CD4-positive, alpha-beta T cell treated with Interferon alpha-2 for 1 hour (primary cell): ENCODE results near the gene SBNO2.

Experiments
- DNase-seq, 2 donors: peaks; one replicate each; pipeline ENCODE4 v3.0.0-alpha.2; 2020 to 2022

Gene SBNO2

DNA sequence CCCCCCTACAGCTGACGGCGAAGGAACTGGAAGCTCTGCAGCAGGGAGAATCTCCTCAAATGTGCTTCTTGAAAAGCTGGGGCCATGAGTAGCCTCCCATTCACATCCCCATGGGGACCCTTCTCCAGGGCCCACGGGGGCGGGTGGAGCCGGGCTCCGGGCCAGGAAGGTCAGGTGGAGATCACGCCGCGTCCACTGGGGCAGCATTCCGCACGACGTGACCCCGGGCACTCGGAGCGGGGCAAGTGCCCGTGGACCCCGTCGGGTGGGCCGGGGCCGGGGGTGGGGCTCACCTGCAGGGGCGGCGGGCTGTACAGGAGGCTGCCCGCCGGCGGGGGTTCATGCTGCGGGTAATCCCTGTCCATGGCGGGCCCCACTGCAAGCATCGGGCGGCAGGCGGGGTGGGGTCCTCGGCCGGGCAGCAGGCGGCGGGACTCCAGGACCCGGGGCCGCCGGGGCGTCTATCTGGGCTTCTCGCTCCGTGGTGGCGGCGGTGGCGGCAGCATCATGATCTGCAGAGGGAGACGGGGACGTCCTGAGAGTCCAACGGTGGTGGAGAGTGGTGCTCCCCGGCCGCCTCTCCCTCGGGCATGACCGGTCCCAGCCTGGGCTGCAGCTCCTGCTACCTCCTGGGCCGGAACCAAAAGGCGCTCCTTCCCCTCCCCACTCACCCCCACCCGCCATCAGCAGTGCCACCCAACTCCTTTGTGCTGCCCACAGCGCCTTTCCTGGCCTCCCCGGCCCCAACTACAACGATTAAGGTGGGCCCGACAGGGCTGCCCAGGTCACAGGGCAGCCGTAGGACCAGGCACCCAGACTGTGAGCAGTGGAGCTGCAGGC is 20.0 kb downstream of the SBNO2 start:
- no peak for DNase-seq

DNA sequence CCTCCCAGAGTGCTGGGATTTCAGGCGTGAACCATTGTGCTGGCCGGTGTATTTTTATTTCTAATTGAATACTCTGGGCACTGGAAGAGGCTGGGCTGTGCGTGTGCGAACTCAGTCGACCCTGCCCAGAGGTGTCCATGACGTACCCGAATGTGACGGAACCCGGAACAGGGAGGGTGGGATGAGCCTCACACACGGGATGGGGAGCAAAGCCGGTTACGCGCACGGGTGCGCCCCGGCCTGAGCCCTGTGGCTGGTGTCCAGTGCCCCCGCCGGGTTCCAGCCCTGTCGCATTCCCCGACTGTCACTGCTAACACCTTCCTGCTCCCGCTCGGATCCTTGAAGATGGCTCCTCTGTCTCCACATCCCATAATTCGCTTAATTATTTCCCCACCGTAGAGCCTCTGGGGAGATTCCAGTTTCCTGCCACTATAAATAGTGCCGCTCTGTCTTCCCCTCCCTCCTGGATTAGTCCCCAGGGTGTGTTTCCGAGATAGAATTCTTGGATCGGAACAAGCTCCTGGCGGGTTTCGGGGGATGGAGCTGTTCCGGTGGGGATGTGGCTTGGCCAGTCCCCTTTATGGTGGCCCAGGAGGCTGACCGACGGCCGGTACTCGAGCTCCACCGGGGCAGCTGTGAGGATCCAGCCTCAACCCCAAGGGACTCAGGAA is 22.0 kb downstream of the SBNO2 start:
- DNase-seq = no peak

DNA sequence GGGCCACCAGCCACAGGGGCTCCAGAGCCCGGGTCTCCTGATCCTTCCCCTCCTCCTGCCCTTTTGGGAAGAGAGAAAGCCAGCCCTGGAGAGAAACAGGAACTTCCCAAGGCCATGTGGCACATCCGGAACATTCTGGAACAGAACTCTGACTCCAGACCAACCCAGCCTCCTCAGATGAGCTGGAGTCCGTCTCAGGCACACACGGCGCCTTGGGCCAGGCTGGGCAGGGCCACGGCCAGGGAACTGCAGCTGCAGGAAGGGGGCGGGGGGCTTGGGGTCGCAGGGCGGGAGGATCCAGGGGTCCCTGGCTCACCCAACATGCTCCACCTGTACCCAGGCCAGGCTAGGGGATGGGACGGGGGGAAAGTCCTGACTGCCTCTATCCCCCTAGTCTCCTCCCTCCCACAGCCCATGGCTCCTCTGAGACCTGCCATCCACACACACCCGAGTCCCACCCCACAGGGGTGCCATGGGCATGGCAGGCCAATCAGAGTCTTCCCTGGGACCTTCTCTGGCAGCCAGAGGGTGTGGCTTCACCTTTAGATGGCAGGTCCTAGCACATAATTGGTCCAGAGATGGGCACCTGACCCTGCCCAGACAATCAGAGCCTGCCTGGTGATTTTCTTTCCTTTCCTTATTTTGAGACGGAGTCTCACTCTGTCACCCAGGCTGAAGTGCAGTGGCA is 22.9 kb downstream of the SBNO2 start:
- no peak for DNase-seq

DNA sequence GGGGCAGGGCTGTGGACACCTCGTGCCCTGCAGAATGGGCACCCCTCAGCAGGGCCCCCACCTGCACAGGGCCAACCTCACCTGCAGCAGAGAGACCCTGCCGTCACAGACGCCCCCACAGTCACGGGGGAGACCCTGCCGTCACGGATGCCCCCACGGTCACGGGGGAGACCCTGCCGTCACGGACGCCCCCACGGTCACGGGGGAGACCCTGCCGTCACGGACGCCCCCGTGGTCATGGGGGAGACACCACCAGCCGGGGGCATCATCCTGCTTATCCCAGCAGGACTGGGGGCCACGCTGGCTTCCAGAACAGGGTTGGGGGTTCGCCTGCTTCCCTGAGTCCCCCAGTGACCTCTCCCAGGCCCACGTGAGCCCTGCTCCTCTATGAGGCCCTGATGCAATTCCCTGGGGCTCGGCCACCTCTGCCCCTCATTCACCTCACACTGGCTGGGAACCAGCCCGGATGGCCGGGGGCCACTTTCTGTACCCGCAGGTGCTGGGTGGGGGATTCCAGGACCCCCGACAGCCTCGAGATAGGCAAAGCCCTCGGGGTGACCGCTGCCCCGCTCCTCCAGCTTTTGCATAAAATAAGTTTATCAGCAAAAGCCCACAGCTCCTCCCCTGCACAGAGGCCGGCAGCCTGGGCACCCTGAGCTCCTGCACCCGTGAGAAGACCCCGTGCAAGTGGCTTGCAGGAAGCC is 23.6 kb downstream of the SBNO2 start:
- no peak for DNase-seq

DNA sequence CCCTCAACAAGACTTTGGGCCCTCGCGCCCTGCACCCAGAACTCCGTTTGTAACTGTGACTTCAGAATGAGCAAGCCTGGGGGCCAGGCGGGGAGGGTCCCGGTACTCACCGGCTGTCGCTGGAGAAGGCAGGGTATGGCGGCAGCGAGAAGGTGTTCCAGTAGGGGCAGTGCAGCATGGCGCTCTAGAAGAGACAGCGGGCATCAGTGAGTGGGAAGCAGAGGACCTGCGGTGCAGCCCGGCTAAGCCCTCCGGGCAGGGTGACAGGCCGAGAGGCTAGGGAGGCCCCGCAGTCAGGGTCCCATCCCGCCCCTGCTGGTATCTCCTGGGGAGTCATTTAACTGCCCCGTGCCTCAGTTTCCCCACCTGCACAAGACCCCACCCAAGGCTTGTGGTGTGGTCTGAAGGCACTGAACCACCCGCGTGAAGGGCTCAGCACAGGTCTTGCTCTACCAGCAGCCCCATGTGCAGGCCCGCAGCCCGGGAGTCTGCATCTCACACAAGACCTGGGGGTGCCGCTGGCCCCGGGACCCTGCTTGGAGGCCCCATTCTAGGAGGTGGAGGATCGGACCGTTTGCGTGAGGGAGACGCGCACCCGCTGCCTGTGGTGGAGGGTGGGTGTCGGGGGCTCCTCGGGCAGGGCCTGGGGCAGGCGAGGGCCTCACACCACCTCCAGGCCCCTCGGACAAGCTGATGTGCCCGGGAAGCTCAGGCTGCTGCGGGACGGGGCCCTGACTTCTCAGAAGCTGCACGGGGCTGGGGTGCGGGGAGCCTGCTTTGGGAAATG is 24.6 kb downstream of the SBNO2 start:
- no peak for DNase-seq

DNA sequence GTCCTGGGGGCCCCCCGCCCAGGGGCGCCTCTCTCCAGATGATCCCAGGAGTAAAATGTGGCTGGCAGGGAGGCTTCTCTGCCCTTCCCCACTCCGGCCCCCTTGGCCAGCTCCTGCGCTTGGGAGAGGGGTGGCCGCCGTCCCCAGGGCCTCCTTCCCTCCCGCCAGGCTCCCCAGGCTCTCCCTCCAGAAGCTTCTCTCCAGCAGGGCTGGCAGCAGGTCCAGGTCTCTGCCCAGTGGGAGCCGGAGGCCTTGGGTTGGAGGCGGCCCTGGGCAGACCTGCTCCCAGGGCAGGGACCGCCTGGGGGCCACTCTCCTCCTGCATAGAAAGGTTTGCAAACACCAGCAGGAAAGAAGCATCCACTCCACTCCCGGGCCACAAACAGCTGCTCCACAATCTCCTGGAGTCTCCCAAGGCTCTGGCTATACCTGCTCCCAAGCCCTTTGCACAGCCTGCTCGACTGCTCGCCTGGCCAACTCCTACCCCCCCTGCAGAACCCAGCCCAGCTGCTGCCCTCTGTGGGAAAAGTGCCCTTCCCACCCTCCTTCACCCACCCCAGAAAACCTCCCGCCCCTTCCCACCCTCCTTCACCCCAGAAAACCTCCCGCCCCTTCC is 26.0 kb downstream of the SBNO2 start:
- DNase-seq = no peak

DNA sequence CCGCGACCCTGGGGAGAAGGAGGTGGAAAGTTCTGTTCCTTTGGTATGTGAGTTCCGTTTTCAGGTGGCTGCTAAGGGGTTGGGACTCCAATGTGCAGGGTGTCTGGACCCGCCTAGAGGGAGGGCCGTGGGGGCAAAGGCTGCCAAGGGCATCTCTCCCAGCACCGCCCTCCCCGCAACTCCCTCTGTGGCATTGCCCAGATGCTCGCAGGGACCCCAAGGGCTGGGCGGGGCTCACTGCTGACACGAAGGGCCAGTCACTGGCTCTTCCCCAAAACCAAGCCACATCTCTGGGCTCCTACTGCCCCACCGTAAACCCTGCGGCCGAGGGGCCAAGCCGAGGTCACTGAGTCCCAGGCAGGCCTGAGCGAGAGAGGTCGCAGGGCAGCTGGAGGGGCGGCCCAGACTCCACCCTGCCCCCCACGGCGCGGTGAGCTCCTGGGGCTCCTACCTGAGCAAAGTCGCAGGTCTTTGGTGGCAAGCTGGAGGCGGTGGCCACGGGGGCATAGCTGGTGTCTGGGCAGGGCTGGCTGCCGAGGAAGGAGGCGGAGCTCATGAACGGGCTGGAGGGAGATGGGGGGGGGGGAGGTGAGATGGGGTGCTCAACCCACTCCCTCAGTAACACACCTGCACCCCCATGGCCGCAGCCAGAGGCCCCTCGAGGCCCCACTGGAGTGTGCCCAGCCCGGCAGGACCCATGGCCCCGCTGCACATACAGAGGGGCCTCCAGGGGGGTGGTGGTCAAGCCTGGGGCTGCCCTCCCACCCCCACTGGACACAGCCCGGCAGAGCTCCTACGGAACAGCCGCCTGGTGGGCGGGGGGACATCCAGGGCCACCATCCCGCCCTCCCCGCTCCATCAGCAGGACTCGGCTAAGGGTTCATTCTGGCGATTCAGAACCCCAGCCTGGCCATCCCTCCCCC is 26.9 kb downstream of the SBNO2 start:
- DNase-seq = no peak

DNA sequence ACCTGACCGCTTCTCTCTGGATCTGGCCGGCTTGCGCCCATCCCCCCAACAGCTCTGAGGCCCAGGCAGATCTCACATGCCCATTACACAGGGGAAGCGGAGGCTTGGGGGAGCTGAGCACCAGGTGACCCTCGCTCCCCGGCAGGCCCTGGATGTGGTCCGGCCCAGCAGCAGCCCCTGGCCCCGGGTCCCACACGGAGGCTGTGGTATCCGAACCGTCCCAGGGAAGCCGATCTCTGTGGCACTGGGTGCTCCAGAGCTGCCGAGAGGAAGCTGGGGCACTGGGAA is 27.7 kb downstream of the SBNO2 start:
- no peak for DNase-seq

DNA sequence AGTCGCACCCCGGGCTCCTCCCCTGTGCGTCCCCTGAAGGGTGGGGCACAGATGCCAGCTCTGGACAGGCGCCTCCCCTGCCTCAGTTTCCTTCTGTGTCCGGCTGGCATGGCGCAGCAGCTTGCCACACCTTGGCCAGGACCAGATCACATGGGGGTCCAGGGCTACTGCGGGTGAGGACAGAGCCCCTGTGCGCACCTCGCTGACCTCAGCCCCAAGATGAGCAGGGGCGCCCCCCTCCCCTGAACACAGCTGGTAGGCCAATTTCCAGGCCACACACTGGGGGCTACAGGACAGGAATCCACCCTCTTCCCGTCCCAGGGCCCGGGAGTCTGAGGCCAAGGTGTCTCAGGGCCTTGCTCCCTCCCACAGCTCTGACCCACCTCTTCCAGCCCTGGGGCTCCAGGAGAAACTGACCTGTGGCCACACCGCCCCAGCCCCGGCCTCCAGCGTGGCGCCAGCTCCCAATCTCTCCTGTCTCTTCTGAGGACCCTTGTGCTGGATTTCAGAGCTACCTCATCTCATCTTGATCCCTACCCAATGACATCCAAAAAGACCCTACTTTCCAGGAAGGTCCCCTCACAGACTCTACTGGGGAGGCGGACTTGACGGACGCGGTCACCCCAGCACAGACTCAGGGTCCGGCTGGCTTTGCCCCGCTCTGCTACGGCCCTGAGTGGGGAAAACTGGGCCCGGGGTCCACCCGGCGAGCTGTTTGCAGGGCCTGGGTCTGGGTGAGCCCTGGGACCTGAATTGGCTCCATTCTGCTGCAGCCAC is 28.2 kb downstream of the SBNO2 start:
- no peak for DNase-seq

DNA sequence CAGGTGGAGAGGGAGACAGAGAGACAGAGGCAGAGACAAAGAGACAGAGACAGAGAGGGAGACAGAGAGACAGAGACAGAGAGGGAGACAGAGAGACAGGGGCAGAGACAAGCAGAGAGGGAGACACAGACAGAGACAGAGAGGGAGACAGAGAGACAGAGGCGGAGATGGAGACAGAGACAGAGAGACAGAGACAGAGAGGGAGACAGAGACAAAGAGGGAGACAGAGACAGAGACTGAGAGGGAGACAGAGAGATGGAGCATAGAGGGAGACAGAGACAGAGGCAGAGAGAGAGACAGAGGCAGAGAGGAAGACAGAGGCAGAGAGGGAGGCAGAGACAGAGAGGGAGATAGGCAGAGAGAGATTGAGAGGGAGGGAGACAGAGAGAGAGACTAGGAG is 29.3 kb downstream of the SBNO2 start:
- DNase-seq = no peak

DNA sequence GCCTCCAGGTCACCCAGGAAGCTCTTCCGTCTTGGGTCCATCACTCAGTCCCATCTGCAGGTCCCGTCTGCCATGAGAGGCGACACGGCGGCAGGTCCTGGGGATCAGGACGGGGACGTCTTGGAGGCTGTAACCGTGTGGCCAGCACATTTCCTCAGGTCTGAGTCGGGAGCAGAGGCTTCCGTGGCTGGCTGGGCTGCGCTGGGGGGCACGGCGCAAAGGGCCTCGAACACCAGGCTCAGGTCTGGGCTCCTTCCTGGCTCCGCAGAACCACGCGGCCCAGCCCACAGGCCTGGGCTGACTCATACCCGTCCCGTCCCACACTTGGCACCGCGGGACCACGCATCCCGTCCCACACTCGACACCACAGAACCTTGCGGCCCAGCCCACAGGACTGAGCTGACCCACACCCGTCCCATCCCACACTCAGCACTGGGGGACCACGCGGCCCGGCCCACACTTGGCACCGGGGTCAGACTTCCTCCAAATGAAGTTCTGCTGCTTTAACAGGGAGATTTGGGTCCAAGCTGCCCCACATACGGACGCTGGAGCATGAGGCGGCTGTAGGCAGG is 30.2 kb downstream of the SBNO2 start:
- no peak for DNase-seq

DNA sequence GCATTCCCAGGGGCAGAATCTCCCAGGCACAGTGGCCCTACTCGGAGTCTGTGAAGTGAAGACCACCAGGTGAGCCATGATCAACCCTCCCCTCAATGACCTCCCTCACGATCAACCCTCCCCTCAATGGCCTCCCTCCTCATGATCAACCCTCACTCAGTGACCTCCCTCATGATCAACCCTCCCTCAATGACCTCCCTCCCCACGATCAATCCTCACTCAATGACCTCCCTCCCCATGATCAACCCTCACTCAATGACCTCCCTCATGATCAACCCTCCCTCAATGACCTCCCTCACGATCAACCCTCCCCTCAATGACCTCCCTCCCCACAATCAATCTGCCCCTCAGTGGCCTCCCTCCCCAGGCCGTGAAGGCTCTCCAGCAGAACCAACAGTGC is 32.1 kb downstream of the SBNO2 start:
- no peak for DNase-seq

DNA sequence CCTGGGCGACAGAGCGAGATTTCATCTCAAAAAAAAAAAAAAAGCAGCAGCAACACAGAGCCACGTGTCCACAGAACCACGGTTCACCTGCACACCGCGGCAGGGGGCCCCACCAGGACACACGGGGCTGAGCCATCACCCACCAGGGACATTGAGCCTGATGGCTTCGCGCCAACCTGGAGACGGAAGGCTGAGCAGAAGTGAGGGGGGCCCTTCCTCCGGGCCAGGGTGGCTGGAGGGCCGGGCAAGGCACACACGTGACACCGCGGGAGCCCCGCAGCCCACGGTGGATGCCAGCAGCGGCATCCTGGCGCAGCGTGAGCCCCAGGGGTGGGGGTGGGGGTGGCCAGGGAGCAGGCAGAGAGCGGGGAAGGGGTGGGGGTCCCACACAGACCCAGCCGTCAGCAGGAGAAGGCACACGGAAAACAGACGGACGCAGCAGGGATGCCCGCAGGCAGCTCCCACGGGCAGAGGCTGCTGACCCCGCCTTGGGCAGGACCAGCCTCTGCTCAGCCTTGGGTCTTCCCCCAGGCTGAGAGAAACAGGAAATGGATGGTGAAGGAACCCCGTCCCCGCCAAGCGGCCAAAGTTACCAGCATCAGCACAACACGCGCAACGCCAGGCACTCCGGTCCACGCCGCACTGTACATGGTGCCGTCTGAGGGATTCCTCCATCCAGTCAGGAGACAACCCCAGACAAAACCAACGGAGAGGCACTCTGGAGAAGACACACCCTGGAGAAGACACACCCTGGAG is 33.6 kb downstream of the SBNO2 start:
- no peak for DNase-seq

DNA sequence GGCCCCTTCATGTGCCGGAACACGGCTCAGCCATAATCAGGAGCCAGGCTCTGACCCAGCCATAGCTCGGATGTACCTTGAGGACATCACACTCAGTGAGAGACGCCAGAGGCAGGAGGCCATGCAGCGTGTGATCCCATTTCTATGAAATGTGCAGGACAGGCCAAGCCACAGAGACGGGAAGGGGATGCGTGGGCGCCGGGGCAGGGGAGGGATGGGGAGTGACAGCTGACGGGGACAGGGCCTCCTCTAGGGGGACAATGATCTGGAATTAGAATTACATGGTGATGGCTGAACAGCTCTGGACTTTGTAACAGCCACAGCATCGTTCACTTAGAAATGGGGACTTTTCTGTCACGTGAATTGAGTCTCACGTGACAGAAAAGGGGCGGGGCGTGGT is 34.9 kb downstream of the SBNO2 start:
- no peak for DNase-seq

DNA sequence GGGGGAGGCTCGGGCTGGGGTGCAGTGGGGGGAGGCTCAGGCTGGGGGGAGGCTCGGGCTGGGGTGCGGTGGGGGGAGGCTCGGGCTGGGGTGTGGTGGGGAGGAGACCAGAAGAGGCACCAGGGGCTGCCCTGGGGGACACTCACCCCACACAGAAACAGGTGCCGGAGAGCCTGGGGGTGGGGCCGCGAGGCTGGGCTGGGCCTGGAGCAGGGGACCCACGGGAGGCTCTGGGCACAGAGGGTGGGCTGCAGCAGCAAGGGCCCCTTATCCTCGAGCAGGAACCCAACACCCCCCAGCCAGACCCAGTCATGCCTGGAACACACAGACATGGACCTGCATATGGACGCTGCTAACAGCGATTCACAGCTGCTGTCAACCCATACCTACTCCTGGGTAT is 35.9 kb downstream of the SBNO2 start:
- DNase-seq = no peak

DNA sequence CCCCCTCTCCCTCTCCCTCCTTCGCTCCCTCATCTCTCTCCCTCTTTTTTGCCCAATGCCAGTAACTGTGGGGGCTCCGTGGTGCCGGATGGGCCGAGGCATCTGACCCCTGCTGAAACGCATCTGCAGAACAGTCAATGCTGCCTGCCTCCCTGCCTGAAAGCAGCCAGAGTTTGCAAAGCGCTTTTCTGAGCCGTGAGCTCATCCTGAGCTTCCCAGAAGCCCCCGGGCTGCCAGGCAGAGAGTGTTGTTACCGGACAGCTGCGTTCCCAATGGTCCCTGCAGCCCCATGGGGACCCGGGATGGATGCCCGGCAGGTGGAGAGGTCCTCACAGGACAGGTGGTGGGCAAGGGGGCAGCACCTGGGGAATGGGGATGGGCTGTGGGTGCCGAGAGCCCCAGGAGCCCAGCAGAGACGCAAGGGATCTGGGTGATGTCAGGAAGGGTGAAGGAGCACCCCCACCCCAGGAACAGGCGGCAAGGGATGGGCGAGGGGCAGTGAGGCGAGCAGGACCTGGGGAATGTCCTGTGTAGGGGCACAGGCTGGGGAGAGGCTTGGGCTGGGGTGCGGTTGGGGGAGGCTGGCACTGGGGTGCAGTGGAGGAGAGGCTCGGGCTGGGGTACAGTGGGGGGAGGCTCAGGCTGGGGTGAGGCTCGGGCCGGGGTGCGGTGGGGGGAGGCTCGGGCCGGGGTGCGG is 37.3 kb downstream of the SBNO2 start:
- DNase-seq = no peak

DNA sequence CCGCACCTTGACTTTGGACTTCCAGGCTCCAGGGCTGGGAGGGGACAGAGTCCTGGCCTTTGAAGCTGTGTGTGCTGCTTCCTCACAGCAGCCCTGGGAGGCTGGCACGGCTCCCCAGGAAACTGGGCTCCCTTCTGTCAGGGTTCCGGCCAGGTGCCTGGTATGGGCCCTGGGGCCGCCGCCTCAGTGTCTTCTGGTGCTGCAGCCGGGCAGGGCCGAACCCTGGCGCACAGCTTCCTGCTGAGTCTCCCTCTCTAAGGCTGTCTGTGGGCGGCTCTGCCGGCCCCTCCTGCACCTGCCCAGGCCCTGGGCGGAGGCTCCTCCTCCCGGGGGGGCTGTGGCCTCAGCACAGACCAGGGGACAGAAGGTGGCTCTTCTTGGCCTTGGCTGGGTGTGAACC is 37.9 kb downstream of the SBNO2 start:
- DNase-seq = no peak

DNA sequence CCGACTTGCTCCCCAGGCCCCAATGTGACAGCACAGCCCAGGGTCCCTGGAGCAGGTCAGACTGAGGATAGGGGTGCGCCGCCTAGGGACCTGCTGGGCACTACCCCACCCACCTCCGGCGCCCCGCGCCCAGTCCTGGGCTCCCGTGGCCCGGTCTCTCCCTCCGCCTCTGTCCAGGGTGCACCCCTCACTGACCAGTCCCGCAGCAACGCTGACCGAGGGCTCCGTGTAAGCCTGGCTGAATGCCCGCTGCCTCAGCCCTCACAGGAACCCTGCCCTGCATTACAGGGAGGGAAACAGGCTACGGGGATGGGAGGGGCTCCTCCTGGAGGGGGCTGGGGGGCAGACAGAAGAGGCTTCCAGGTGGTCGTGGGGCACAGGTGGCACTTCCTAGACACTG is 38.6 kb downstream of the SBNO2 start:
- DNase-seq = no peak

DNA sequence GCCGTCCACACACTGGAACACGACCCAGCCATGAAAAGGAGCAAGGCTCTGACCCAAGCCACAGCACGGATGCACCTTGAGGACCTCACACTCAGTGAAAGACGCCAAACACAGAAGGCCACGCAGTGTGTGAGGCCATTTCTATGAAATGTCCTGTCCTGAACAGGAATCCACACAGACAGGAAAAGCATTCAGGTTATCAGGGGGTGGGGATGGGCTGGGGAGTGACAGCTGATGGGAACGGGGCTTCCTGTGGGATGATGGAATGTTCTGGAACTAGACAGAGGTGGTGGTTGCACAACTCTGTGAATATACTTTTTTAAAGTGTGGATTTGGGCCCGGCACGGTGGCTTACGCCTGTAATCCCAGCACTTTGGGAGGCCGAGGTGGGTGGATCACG is 39.6 kb downstream of the SBNO2 start:
- no peak for DNase-seq
